ENCODE results near the gene ZNF667. TPM values are rescaled to one million over a fixed set of nuclear protein-coding genes. Genes with fewer than 3 reads are reported as not detected.

The ZNF667 gene
- 1 to 10 TPM in 2 of 4 donors, under 1 TPM in 2; 0.75 to 6.4 (median 1.0) TPM for total RNA-seq

- TF ChIP-seq POLR2A (IDR thresholded peaks at IDR 0.05) = no peak
- TF ChIP-seq CTCF (IDR thresholded peaks at IDR 0.05) = no peak
- no peak for TF ChIP-seq EP300 (IDR thresholded peaks at IDR 0.05; ENCODE audit: low read depth)
- no peak for TF ChIP-seq POLR2AphosphoS5 (IDR thresholded peaks at IDR 0.05)
- intact Hi-C loops (cut with DNase I; ENCODE audit: low total_unique reads) = no loop called here
- Histone ChIP-seq H3K9me3 (peaks cover 15% of the 10 kb centered on the region in 2 donors), H3K4me1 (peaks cover 0 to 11% (median 3%) of the 10 kb centered on the region in 4 donors), H3K4me3 (peak within 1 kb of the TSS; percentile 37 to 50 (median 45)), H3K36me3 (no peaks in the 10 kb centered on the region), H3K27ac (peak within 1 kb of the TSS; percentile 60 to 88 (median 78)), H3K27me3 (no peaks in the 10 kb centered on the region)
- in situ Hi-C loops (cut with MboI; ENCODE audit: low pct_ligation_motif_present in 1 of 4, low pct_unique_long_range_greater_than_20kb in 1 of 4, low sequenced_read_pairs in 3 of 4) = no loop called here
- no peak for DNase-seq
- WGBS, 2 donors (ENCODE audit: low coverage in 1 of 2) = 20 to 43% methylated on average over 1 to 61 of the region's 69 CpGs
These were observed at the start of gene ZNF667 for GRCh38 chr19:56476651-56477428. Gene ZNF667 (minus strand): TSS chr19:56477345. CDS start chr19:56462370, 14,975 bp downstream.

GRCh38 chr19:56525214-56525860 is 48.2 kb upstream of the ZNF667 start:
- no peaks in the 10 kb centered on the region for H3K27me3 ChIP-seq
- DNase-seq = no peak
- in situ Hi-C loops (cut with MboI; ENCODE audit: low pct_ligation_motif_present in 1 of 4, low pct_unique_long_range_greater_than_20kb in 1 of 4, low sequenced_read_pairs in 3 of 4) = no loop called here
- 76 to 95% methylated on average over 4 of the region's 4 CpGs for WGBS, 2 donors (ENCODE audit: low coverage in 1 of 2)
- H3K4me1 ChIP-seq = no peaks in the 10 kb centered on the region
- H3K9me3 ChIP-seq = peaks cover 76 to 95% of the 10 kb centered on the region in 2 donors
- intact Hi-C loops (cut with DNase I; ENCODE audit: low total_unique reads) = no loop called here
- H3K36me3 ChIP-seq = peaks cover 0 to 30% (median 12%) of the 10 kb centered on the region in 4 donors
- H3K4me3 ChIP-seq = no peak overlapping the region
- TF ChIP-seq POLR2AphosphoS5 (IDR thresholded peaks at IDR 0.05) (no peak), EP300 (IDR thresholded peaks at IDR 0.05; ENCODE audit: low read depth) (no peak), CTCF (IDR thresholded peaks at IDR 0.05) (no peak), POLR2A (IDR thresholded peaks at IDR 0.05) (no peak)
- no peak overlapping the region for H3K27ac ChIP-seq

- H3K4me3 ChIP-seq = peak overlapping the region; percentile 41 to 64 (median 52)
- peak overlapping the region; percentile 86 to 91 (median 90) for H3K27ac ChIP-seq
- H3K36me3 ChIP-seq = peaks cover 0 to 7% (median 0%) of the 10 kb centered on the region in 4 donors
- no peak for DNase-seq
- in situ Hi-C loops (cut with MboI; ENCODE audit: low pct_ligation_motif_present in 1 of 4, low pct_unique_long_range_greater_than_20kb in 1 of 4, low sequenced_read_pairs in 3 of 4) (no loop called here), intact Hi-C loops (cut with DNase I; ENCODE audit: low total_unique reads) (no loop called here)
- no peaks in the 10 kb centered on the region for H3K27me3 ChIP-seq
- peaks cover 12 to 18% of the 10 kb centered on the region in 2 donors for H3K9me3 ChIP-seq
- peaks cover 0 to 15% (median 6%) of the 10 kb centered on the region in 4 donors for H3K4me1 ChIP-seq
- 0 to 8% methylated on average over 13 to 17 of the region's 17 CpGs for WGBS, 2 donors (ENCODE audit: low coverage in 1 of 2)
- TF ChIP-seq POLR2A (IDR thresholded peaks at IDR 0.05) (no peak), POLR2AphosphoS5 (IDR thresholded peaks at IDR 0.05) (no peak), CTCF (IDR thresholded peaks at IDR 0.05) (no peak), EP300 (IDR thresholded peaks at IDR 0.05; ENCODE audit: low read depth) (no peak)
These were observed 31.2 kb upstream of the ZNF667 start for GRCh38 chr19:56508290-56508778.
